Neural crest cell (in vitro differentiated cells): ENCODE results near the gene HCLS1. TPM values are rescaled to one million over a fixed set of nuclear protein-coding genes. Genes with fewer than 3 reads are reported as not detected.
A peak's percentile ranks its signal among the peaks of the same experiment; 100 is the strongest.

ENCODE experiments used
- DNase-seq: peaks from one replicate; pipeline ENCODE4 v3.0.0; 2021; ENCODE audit warnings: low read depth, mixed read lengths, low spot score
- H3K27ac Mint-ChIP-seq: one replicate; pipeline ENCODE4 v1.8.0; 2021; ENCODE audit warnings: mild to moderate bottlenecking, mixed read lengths; ENCODE audit not compliant: unreplicated experiment
- H3K27me3 Mint-ChIP-seq: 2 replicates; pipeline ENCODE4 v1.8.0; 2021; ENCODE audit warnings: low read depth, mild to moderate bottlenecking, mixed read lengths
- H3K36me3 Mint-ChIP-seq: 2 replicates; pipeline ENCODE4 v1.8.0; 2021; ENCODE audit warnings: low read depth, mild to moderate bottlenecking, mixed read lengths
- H3K4me1 Mint-ChIP-seq: 2 replicates; pipeline ENCODE4 v1.8.0; 2021; ENCODE audit warnings: mixed read lengths
- H3K4me3 Mint-ChIP-seq: one replicate; pipeline ENCODE4 v1.8.0; 2021; ENCODE audit warnings: mild to moderate bottlenecking, mixed read lengths
- H3K9me3 Mint-ChIP-seq: 2 replicates; pipeline ENCODE4 v1.8.0; 2021; ENCODE audit warnings: mixed read lengths
- CTCF ChIP-seq: fragments of 200-600 bp; sonication (generic); conservative IDR thresholded peaks from 2 replicates; pipeline ENCODE4 v1.5.0; 2021; ENCODE audit warnings: antibody characterized with exemption, mild to moderate bottlenecking
- total RNA-seq: library from RNA; stranded (reverse); gene quantifications from 2 replicates; pipeline ENCODE4 v1.2.1, GENCODE V29; 2021

HCLS1 gene
- total RNA-seq, 1 donor from 2014 or later, result 0.54 TPM

GRCh38 chr3:121642601-121643314 is 17.9 kb downstream of the HCLS1 start:
- Mint-ChIP-seq H3K9me3 (no peaks in the 10 kb centered on the region), H3K4me3 (no peak overlapping the region), H3K27me3 (peaks cover under 1% of the 10 kb centered on the region), H3K27ac (no peak overlapping the region), H3K4me1 (no peaks in the 10 kb centered on the region), H3K36me3 (no peaks in the 10 kb centered on the region)
- TF ChIP-seq CTCF, result no peak
- no peak for DNase-seq

- H3K4me3 Mint-ChIP-seq, result no peak overlapping the region
Observed at GRCh38 chr3:121641127-121641526, 19.6 kb downstream of the HCLS1 start.

GRCh38 chr3:121637922-121638321 is 22.8 kb downstream of the HCLS1 start:
- Mint-ChIP-seq H3K27ac (no peak overlapping the region), H3K4me1 (no peaks in the 10 kb centered on the region), H3K9me3 (peaks cover 2% of the 10 kb centered on the region), H3K27me3 (peaks cover 6% of the 10 kb centered on the region), H3K4me3 (no peak overlapping the region), H3K36me3 (no peaks in the 10 kb centered on the region)
- no peak for TF ChIP-seq CTCF
- no peak for DNase-seq

More at GRCh38 chr3:121641127-121641526, 19.6 kb downstream of the HCLS1 start:
- peaks cover 6% of the 10 kb centered on the region for H3K27me3 Mint-ChIP-seq
- H3K36me3 Mint-ChIP-seq, result no peaks in the 10 kb centered on the region
- H3K4me1 Mint-ChIP-seq, result no peaks in the 10 kb centered on the region
- TF ChIP-seq CTCF, result no peak
- no peak for DNase-seq
- H3K9me3 Mint-ChIP-seq, result no peaks in the 10 kb centered on the region
- H3K27ac Mint-ChIP-seq, result no peak overlapping the region

GRCh38 chr3:121630355-121630754 is 30.3 kb downstream of the HCLS1 start:
- H3K4me3 Mint-ChIP-seq, result no peak overlapping the region
- peaks cover 2% of the 10 kb centered on the region for H3K9me3 Mint-ChIP-seq

GRCh38 chr3:121629601-121630000 is 31.1 kb downstream of the HCLS1 start:
- Mint-ChIP-seq H3K27ac (peak overlapping the region; percentile 15), H3K4me1 (no peaks in the 10 kb centered on the region), H3K27me3 (peaks cover under 1% of the 10 kb centered on the region), H3K36me3 (no peaks in the 10 kb centered on the region), H3K9me3 (peaks cover 2% of the 10 kb centered on the region), H3K4me3 (no peak overlapping the region)
- no peak for TF ChIP-seq CTCF
- DNase-seq, result no peak

More at GRCh38 chr3:121630355-121630754, 30.3 kb downstream of the HCLS1 start:
- Mint-ChIP-seq H3K27me3 (no peaks in the 10 kb centered on the region), H3K36me3 (no peaks in the 10 kb centered on the region), H3K27ac (no peak overlapping the region), H3K4me1 (no peaks in the 10 kb centered on the region)
- no peak for TF ChIP-seq CTCF
- DNase-seq, result no peak
